HepG2 (cell line): Measurements from ENCODE around the gene PKLR. TPM values are rescaled to one million over a fixed set of nuclear protein-coding genes. Genes with fewer than 3 reads are reported as not detected.

Experiments used
- ATF7 ChIP-seq, 2 experiments: fragments of 450-650 bp in 1 of 2; sonication (generic) in 1 of 2; formaldehyde crosslinking in 1 of 2; IDR thresholded peaks; 2 replicates each; pipeline versions ENCODE4 v1.4.0 to v1.6.1; 2016 to 2020; ENCODE audit warnings: antibody characterized with exemption in 1 of 2, mild to moderate bottlenecking in 1 of 2, missing genetic modification reagents in 1 of 2
- CCDC6 ChIP-seq: sonication (generic); formaldehyde crosslinking; IDR thresholded peaks from 2 replicates; pipeline ENCODE4 v1.8.1; 2022; ENCODE audit warnings: mild to moderate bottlenecking, missing genetic modification reagents, moderate library complexity
- HOXA5 ChIP-seq: sonication (generic); formaldehyde crosslinking; IDR thresholded peaks from 2 replicates; pipeline ENCODE4 v1.4.0; 2020; ENCODE audit warnings: missing genetic modification reagents
- KLF9 ChIP-seq: IDR thresholded peaks from 2 replicates; pipeline ENCODE4 v1.6.1; 2016; ENCODE audit warnings: low read depth
- MED13 ChIP-seq: sonication (generic); formaldehyde crosslinking; IDR thresholded peaks from 2 replicates; pipeline ENCODE4 v1.5.0; 2020; ENCODE audit warnings: missing genetic modification reagents
- NCOA1 ChIP-seq: sonication (generic); formaldehyde crosslinking; IDR thresholded peaks from 2 replicates; pipeline ENCODE4 v1.9.0; 2021; ENCODE audit warnings: missing genetic modification reagents
- PAX8 ChIP-seq: sonication (generic); formaldehyde crosslinking; IDR thresholded peaks from 2 replicates; pipeline ENCODE4 v1.8.0; 2022; ENCODE audit warnings: mild to moderate bottlenecking, missing genetic modification reagents, borderline replicate concordance
- RARG ChIP-seq: sonication (generic); formaldehyde crosslinking; IDR thresholded peaks from 2 replicates; pipeline ENCODE4 v1.4.0; 2020; ENCODE audit warnings: low read depth, mild to moderate bottlenecking, missing genetic modification reagents
- SMAD3 ChIP-seq: sonication (generic); formaldehyde crosslinking; IDR thresholded peaks from 2 replicates; pipeline ENCODE4 v1.4.0; 2020; ENCODE audit warnings: missing genetic modification reagents
- SMARCC2 ChIP-seq: fragments of 450-650 bp; IDR thresholded peaks from 2 replicates; pipeline ENCODE4 v1.6.1; 2017; ENCODE audit warnings: antibody characterized with exemption, mild to moderate bottlenecking
- TSC22D2 ChIP-seq: sonication (generic); formaldehyde crosslinking; IDR thresholded peaks from 2 replicates; pipeline ENCODE4 v1.5.1; 2020; ENCODE audit warnings: missing genetic modification reagents, mild to moderate bottlenecking, borderline replicate concordance
- ZBTB42 ChIP-seq: sonication (generic); formaldehyde crosslinking; IDR thresholded peaks from 2 replicates; pipeline ENCODE4 v1.5.0; 2020; ENCODE audit warnings: mild to moderate bottlenecking, missing genetic modification reagents
- ZFY ChIP-seq: sonication (generic); formaldehyde crosslinking; IDR thresholded peaks from 2 replicates; pipeline ENCODE4 v1.4.0; 2020; ENCODE audit warnings: missing genetic modification reagents
- ZNF17 ChIP-seq: sonication (generic); formaldehyde crosslinking; IDR thresholded peaks from 2 replicates; pipeline ENCODE4 v1.5.0; 2020; ENCODE audit warnings: mild to moderate bottlenecking, missing genetic modification reagents
- ZNF24 ChIP-seq: fragments of 450-650 bp; IDR thresholded peaks from 2 replicates; pipeline ENCODE4 v1.6.1; 2017; ENCODE audit warnings: antibody characterized with exemption, mild to moderate bottlenecking
- ZNF547 ChIP-seq: sonication (generic); formaldehyde crosslinking; IDR thresholded peaks from 2 replicates; pipeline ENCODE4 v1.5.1; 2020; ENCODE audit warnings: mild to moderate bottlenecking, missing genetic modification reagents
- ZNF678 ChIP-seq: sonication (generic); formaldehyde crosslinking; IDR thresholded peaks from 2 replicates; pipeline ENCODE4 v1.4.0; 2020; ENCODE audit warnings: mild to moderate bottlenecking, missing genetic modification reagents
- ZNF724P ChIP-seq: sonication (generic); formaldehyde crosslinking; IDR thresholded peaks from 2 replicates; pipeline ENCODE4 v1.8.0; 2022; ENCODE audit warnings: missing genetic modification reagents, borderline replicate concordance
- ZNF772 ChIP-seq: sonication (generic); formaldehyde crosslinking; IDR thresholded peaks from 2 replicates; pipeline ENCODE4 v1.5.0; 2020; ENCODE audit warnings: mild to moderate bottlenecking, missing genetic modification reagents
- ZNF878 ChIP-seq: sonication (generic); formaldehyde crosslinking; IDR thresholded peaks from 2 replicates; pipeline ENCODE4 v1.8.1; 2023; ENCODE audit warnings: mild to moderate bottlenecking, missing genetic modification reagents, moderate library complexity
- polyA plus RNA-seq, 8 experiments: library from polyadenylated mRNA; depleted of rRNA in 3 of 8; stranded (reverse) in 7 of 8; unstranded in 1 of 8; fragments of >200 nt; fragmentation: Illumina TruSeq in 4 of 8; extraction: Trizol in 4 of 8; gene quantifications; 2 replicates each; pipeline versions ENCODE4 v1.2.1 to v1.2.3, GENCODE V29; 2011 to 2016; ENCODE audit warnings: low read depth in 4 of 8, missing spikeins in 1 of 8, mixed read lengths in 1 of 8; ENCODE audit not compliant: insufficient read depth in 1 of 8
- total RNA-seq, 5 experiments: library from RNA; depleted of rRNA; stranded (reverse); fragments of >200 nt; fragmentation: Illumina TruSeq; extraction: Trizol; gene quantifications; 2 replicates each; pipeline ENCODE4 v1.2.3, GENCODE V29; 2016; ENCODE audit warnings: low read depth in 1 of 5
- TF ChIP-seq, protein P1 (sequence below): sonication (generic); formaldehyde crosslinking; IDR thresholded peaks from 2 replicates; pipeline ENCODE4 v1.5.1; 2020; ENCODE audit warnings: mild to moderate bottlenecking, missing genetic modification reagents, moderate library complexity
- TF ChIP-seq, protein P2 (sequence below): sonication (generic); formaldehyde crosslinking; IDR thresholded peaks from 2 replicates; pipeline ENCODE4 v1.9.0; 2021; ENCODE audit warnings: missing genetic modification reagents, mild to moderate bottlenecking, borderline replicate concordance
- TF ChIP-seq, protein P3 (sequence below): sonication (generic); formaldehyde crosslinking; conservative IDR thresholded peaks from 2 replicates; pipeline ENCODE4 v1.4.0; 2020; ENCODE audit warnings: mild to moderate bottlenecking, missing genetic modification reagents, moderate library complexity
- TF ChIP-seq, protein P4 (sequence below): sonication (generic); formaldehyde crosslinking; IDR thresholded peaks from 2 replicates; pipeline ENCODE4 v1.5.0; 2020; ENCODE audit warnings: missing genetic modification reagents

The PKLR gene
- total and polyA plus RNA-seq, 2 of the 13 experiments (the other 11 are each of a cell fraction or from before 2014, with no cell fraction given): 10.3 to 29.3 TPM

GRCh38 chr1:155324037-155324716, 22.9 kb upstream of the PKLR start (continued):
- TF ChIP-seq MED13 (CRISPR knock-in tag) (0 out of 2 replicates have a peak, but pooled peaks have one; percentile 49), SMARCC2 (no peak), ZNF547 (CRISPR knock-in tag) (peak; percentile 37; the same call in 1 of the 2 replicates), ZFY (CRISPR knock-in tag) (peak; percentile 81), ZBTB42 (CRISPR knock-in tag) (no peak), CCDC6 (peak; percentile 51), TSC22D2 (CRISPR knock-in tag) (no peak), ATF7 (IDR thresholded peaks at IDR 0.05) (no peak), ATF7 (CRISPR knock-in tag; IDR thresholded peaks at IDR 0.05) (no peak), NCOA1 (CRISPR knock-in tag) (no peak), ZNF772 (CRISPR knock-in tag) (no peak), ZNF17 (CRISPR knock-in tag) (no peak), ZNF678 (CRISPR knock-in tag) (peak; percentile 59; the same call in 1 of the 2 replicates), SMAD3 (CRISPR knock-in tag) (no peak), ZNF24 (no peak), ZNF878 (CRISPR knock-in tag) (no peak; the same call in 1 of the 2 replicates), KLF9 (CRISPR knock-in tag) (no peak), ZNF724P (CRISPR knock-in tag) (peak; percentile 51; the same call in 1 of the 2 replicates), PAX8 (CRISPR knock-in tag) (0 out of 2 replicates have a peak, but pooled peaks have one; percentile 29), RARG (CRISPR knock-in tag) (no peak), HOXA5 (CRISPR knock-in tag) (peak; percentile 60)
- TF ChIP-seq, protein P1, sequence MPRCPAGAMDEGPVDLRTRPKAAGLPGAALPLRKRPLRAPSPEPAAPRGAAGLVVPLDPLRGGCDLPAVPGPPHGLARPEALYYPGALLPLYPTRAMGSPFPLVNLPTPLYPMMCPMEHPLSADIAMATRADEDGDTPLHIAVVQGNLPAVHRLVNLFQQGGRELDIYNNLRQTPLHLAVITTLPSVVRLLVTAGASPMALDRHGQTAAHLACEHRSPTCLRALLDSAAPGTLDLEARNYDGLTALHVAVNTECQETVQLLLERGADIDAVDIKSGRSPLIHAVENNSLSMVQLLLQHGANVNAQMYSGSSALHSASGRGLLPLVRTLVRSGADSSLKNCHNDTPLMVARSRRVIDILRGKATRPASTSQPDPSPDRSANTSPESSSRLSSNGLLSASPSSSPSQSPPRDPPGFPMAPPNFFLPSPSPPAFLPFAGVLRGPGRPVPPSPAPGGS (CRISPR knock-in tag): peak; percentile 59
- TF ChIP-seq, protein P2, sequence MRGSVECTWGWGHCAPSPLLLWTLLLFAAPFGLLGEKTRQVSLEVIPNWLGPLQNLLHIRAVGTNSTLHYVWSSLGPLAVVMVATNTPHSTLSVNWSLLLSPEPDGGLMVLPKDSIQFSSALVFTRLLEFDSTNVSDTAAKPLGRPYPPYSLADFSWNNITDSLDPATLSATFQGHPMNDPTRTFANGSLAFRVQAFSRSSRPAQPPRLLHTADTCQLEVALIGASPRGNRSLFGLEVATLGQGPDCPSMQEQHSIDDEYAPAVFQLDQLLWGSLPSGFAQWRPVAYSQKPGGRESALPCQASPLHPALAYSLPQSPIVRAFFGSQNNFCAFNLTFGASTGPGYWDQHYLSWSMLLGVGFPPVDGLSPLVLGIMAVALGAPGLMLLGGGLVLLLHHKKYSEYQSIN (CRISPR knock-in tag): no peak
- TF ChIP-seq, protein P3, sequence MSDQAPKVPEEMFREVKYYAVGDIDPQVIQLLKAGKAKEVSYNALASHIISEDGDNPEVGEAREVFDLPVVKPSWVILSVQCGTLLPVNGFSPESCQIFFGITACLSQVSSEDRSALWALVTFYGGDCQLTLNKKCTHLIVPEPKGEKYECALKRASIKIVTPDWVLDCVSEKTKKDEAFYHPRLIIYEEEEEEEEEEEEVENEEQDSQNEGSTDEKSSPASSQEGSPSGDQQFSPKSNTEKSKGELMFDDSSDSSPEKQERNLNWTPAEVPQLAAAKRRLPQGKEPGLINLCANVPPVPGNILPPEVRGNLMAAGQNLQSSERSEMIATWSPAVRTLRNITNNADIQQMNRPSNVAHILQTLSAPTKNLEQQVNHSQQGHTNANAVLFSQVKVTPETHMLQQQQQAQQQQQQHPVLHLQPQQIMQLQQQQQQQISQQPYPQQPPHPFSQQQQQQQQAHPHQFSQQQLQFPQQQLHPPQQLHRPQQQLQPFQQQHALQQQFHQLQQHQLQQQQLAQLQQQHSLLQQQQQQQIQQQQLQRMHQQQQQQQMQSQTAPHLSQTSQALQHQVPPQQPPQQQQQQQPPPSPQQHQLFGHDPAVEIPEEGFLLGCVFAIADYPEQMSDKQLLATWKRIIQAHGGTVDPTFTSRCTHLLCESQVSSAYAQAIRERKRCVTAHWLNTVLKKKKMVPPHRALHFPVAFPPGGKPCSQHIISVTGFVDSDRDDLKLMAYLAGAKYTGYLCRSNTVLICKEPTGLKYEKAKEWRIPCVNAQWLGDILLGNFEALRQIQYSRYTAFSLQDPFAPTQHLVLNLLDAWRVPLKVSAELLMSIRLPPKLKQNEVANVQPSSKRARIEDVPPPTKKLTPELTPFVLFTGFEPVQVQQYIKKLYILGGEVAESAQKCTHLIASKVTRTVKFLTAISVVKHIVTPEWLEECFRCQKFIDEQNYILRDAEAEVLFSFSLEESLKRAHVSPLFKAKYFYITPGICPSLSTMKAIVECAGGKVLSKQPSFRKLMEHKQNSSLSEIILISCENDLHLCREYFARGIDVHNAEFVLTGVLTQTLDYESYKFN (CRISPR knock-in tag): peak; percentile 20; the same call in 1 of the 2 replicates
- TF ChIP-seq, protein P4, sequence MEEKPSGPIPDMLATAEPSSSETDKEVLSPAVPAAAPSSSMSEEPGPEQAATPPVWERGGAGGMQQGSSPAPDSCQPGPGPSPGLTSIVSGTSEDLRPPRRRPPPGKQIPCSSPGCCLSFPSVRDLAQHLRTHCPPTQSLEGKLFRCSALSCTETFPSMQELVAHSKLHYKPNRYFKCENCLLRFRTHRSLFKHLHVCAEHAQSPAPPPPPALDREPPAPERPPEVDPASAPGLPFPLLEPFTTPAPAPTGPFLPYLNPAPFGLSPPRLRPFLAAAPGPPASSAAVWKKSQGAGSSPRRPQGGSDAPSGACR (CRISPR knock-in tag): no peak; the same call in 1 of the 2 replicates
